H1 (cell line): ENCODE data around the gene CMBL.

Experiments
- ATF3 ChIP-seq: IDR thresholded peaks from 2 replicates; pipeline ENCODE4 v1.6.1; 2011; ENCODE audit warnings: low read depth, mild to moderate bottlenecking, low read length; ENCODE audit not compliant: insufficient read depth
- CREB1 ChIP-seq: IDR thresholded peaks from 2 replicates; pipeline ENCODE4 v1.6.1; 2012; ENCODE audit warnings: inconsistent platforms
- E2F6 ChIP-seq: IDR thresholded peaks from 2 replicates; pipeline ENCODE4 v1.6.1; 2012; ENCODE audit warnings: inconsistent platforms
- EZH2 ChIP-seq: fragments of 200-600 bp; sonication (generic); IDR thresholded peaks from 2 replicates; pipeline ENCODE4 v1.7.1; 2012; ENCODE audit warnings: low read depth, mild to moderate bottlenecking, moderate library complexity, low read length, inconsistent platforms; ENCODE audit not compliant: severe bottlenecking
- NRF1 ChIP-seq: IDR thresholded peaks from 2 replicates; pipeline ENCODE4 v1.6.1; 2011; ENCODE audit warnings: mild to moderate bottlenecking, low read depth, low read length, improper control_type of control experiment
- RXRA ChIP-seq: IDR thresholded peaks from 2 replicates; pipeline ENCODE4 v1.6.1; 2011; ENCODE audit warnings: low read depth, mild to moderate bottlenecking, low read length, moderate library complexity; ENCODE audit not compliant: insufficient read depth
- SP4 ChIP-seq: IDR thresholded peaks from 2 replicates; pipeline ENCODE4 v1.6.1; 2012; ENCODE audit warnings: low read length, inconsistent platforms
- SUZ12 ChIP-seq: fragments of 200-600 bp; sonication (generic); IDR thresholded peaks from 2 replicates; pipeline ENCODE4 v1.6.1; 2012; ENCODE audit warnings: mild to moderate bottlenecking, inconsistent platforms, low read length, moderate library complexity, mixed read lengths

GRCh38 chr5:10301842-10302610 lies 5.7 kb downstream of the CMBL start:
- TF ChIP-seq SUZ12 (no peak), EZH2 (no peak), NRF1 (no peak), RXRA (no peak), ATF3 (no peak), SP4 (no peak), E2F6 (no peak), CREB1 (no peak)
